ENCODE results near the gene CPSF7.

The CPSF7 gene

GRCh38 chr11:61476371-61476770 lies 46.6 kb upstream of the CPSF7 start:
- Histone ChIP-seq H3K36me3 (ENCODE audit: control insufficient read depth in 2 of 2, insufficient read depth in 1 of 2, low read length in 2 of 2) (peaks cover 0 to 4% of the 10 kb centered on the region in 2 experiments; a peak in 1 of 3 replicates), H3K4me1 (ENCODE audit: control insufficient read depth, insufficient read depth, low read length) (no peaks in the 10 kb centered on the region), H3K27ac (ENCODE audit: extremely low read depth, low read depth, low read length) (no peak overlapping the region), H3K9me3 (ENCODE audit: control insufficient read depth, insufficient read depth, low read depth, low read length) (no peaks in the 10 kb centered on the region), H3K4me3 (ENCODE audit: low read depth, low read length) (no peak overlapping the region)
- ChIA-PET POLR2A (no interaction called here), CTCF (interaction anchor here (0.6 to 11.7 kb wide), 14 partner anchors 8 to 1537 kb away, joined by 3 to 325 read pairs (median 7); partner anchors contain the start of genes LRRC10B and MS4A15)
- TF ChIP-seq GFI1B (tag by site-specific recombination; IDR thresholded peaks at IDR 0.05) (no peak), ZNF664 (tag by site-specific recombination; IDR thresholded peaks at IDR 0.05) (no peak), ZNF350 (tag by site-specific recombination; IDR thresholded peaks at IDR 0.05) (no peak), ZNF10 (tag by site-specific recombination; IDR thresholded peaks at IDR 0.05) (no peak), ZSCAN18 (tag by site-specific recombination; IDR thresholded peaks at IDR 0.05) (no peak), ZEB2 (tag by site-specific recombination; IDR thresholded peaks at IDR 0.05) (no peak), MEIS1 (CRISPR knock-in tag; IDR thresholded peaks at IDR 0.05; ENCODE audit: borderline replicate concordance) (no peak), ZBTB6 (tag by site-specific recombination; IDR thresholded peaks at IDR 0.05) (no peak), REST (tag by site-specific recombination; IDR thresholded peaks at IDR 0.05) (no peak), GLI4 (tag by site-specific recombination; IDR thresholded peaks at IDR 0.05) (no peak), ZSCAN16 (tag by site-specific recombination; IDR thresholded peaks at IDR 0.05) (no peak), ZNF202 (tag by site-specific recombination; IDR thresholded peaks at IDR 0.05; ENCODE audit: borderline replicate concordance) (no peak), ZNF24 (tag by site-specific recombination; IDR thresholded peaks at IDR 0.05) (no peak)

- no peak for TF ChIP-seq PRDM4 (tag by site-specific recombination; IDR thresholded peaks at IDR 0.05)
- no peak for TF ChIP-seq OSR2 (tag by site-specific recombination; IDR thresholded peaks at IDR 0.05)
- TF ChIP-seq ZNF175 (tag by site-specific recombination; IDR thresholded peaks at IDR 0.05), result no peak
- no peak for TF ChIP-seq ZNF843 (tag by site-specific recombination; IDR thresholded peaks at IDR 0.05)
- Histone ChIP-seq H3K9me3 (ENCODE audit: control insufficient read depth, insufficient read depth, low read depth, low read length) (no peaks in the 10 kb centered on the region), H3K4me3 (ENCODE audit: low read depth, low read length) (no peak overlapping the region), H3K27ac (ENCODE audit: extremely low read depth, low read depth, low read length) (no peak overlapping the region), H3K4me1 (ENCODE audit: control insufficient read depth, insufficient read depth, low read length) (no peaks in the 10 kb centered on the region), H3K36me3 (ENCODE audit: control insufficient read depth in 2 of 2, insufficient read depth in 1 of 2, low read length in 2 of 2) (peaks cover 0 to 8% of the 10 kb centered on the region in 2 experiments; a peak in 1 of 3 replicates)
- CTCF ChIA-PET, result interaction anchor here (0.6 to 11.7 kb wide), 13 partner anchors 7 to 560 kb away, joined by 3 to 325 read pairs (median 4); partner anchors contain the start of gene LRRC10B
- POLR2A ChIA-PET, result no interaction called here
These were observed 45.7 kb upstream of the CPSF7 start for GRCh38 chr11:61475433-61475832.

All from HEK293 (cell line).